Amniotic stem cell (primary cell): Measurements from ENCODE around the gene RAB40AL.
A peak's percentile ranks its signal among the peaks of the same experiment; 100 is the strongest.
"Not testable (repeated sequence)": the region's sequence is repeated elsewhere in the genome, so short reads cannot be mapped to it uniquely, and the experiment has no call there.

Source experiments
- DNase-seq: peaks from one replicate; lab custom pipeline; 2025; lab: John Stamatoyannopoulos, UW

RAB40AL gene, protein sequence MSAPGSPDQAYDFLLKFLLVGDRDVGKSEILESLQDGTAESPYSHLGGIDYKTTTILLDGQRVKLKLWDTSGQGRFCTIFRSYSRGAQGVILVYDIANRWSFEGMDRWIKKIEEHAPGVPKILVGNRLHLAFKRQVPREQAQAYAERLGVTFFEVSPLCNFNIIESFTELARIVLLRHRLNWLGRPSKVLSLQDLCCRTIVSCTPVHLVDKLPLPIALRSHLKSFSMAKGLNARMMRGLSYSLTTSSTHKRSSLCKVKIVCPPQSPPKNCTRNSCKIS

DNA sequence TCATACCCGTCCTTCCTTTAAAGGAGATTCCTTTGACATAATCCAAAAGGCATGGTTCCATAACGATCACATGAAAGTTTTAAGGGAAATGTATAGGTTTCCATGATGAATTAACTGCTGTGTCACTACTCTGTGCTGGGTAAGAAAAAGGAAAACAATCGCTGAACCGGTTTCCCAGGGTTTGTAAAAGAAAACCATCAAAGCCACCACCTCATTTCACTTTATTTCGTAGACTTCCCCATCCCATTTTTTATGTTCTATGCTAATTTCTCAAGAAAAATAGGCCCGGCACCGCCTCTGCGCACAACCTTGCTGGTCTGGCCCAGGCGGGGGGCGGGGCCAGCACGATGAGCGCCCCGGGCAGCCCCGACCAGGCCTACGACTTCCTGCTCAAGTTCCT, at the start of gene RAB40AL:
TSS of gene RAB40AL (plus strand) at position 301 of the 400 bp plus-strand sequence. CDS start at position 348, 47 bp downstream.
- DNase-seq = not testable (repeated sequence)

- no peak for DNase-seq
Measured at GRCh38 chrX:102887687-102888086, 49.4 kb upstream of the RAB40AL start.

GRCh38 chrX:102892103-102892502, 45.0 kb upstream of the RAB40AL start:
- no peak for DNase-seq

DNA sequence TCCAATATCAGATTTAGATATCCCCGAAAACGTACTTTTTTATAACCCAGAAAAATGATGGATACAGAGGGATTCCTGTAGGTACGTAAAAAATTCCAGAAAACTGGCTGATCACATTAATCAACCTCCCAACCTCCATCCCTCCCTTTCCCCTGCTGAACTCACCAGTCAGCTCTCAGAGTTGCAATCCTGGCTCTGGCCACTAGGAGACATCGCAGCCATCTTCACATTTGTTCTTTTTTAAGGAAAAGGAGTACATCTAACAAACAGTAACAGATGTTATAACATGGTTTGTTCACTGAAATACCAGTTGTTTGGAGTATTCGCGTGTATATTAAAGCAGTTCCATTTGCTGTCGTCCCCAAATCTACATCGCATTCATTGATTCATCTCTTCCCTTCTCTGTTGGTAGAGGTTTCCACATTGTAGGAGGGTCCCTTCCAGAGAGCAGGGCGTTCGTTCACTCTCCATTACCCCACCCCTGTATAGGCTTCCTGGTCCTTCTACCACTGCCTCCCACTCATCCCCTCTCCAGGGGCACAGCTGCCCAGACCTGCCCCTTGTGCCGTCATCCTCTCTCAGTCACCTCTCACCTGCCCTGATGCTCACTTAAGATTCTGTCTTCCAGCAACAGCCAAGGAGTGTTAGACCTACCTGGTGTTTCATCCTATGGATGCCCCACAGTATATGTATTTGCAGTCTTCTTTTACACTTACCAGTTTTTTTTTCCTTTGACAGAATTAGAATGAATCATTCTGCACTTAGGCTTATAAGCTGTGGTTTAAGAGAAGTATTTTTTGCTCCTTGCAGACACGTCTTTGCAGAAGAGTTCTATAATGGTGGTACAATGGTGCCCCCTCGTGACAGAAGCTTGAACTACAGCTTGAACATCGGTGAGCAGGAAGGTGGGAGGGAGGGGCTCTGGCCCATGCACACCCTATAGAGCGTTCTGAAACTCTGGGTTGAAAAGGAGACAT, 36.8 kb upstream of the RAB40AL start:
- peak; percentile 7 for DNase-seq

- no peak for DNase-seq
Measured at GRCh38 chrX:102902355-102902754, 34.7 kb upstream of the RAB40AL start.

DNA sequence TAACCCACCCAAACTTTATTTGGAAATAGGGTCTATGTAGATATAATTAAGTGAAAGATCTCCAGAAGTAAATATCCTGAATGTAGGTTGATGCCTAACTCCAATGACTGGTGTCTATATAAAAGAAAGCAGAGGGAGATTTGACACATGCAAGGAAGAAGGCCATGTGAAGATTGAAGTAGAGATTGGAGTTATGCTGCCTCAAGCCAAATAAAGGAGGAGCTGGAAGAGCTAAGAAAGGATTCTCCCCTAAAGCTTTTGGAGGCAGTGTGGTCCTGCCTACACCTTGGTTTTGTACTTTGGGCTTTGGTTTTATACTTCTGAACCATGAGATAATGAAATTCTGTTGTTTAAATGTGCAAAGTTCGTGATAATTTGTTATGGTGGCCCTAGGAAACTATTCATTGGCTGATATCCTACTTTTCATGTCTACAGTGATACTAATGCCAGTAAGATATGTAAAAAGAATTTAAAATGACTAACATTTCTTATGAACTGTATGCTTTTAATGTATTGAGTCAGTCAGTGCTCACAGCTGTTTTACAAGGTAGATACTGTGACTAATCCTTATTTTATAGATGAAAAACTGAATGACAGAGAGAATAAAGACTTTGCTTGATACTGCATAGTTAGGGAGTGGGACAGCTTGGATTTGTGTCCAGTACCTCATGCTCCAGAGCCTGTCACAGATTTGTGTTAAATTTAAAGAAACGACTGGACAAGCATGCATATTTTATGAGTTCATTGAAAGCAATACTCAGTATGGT, 5.9 kb upstream of the RAB40AL start:
- no peak for DNase-seq

GRCh38 chrX:102934624-102935023, 2.4 kb upstream of the RAB40AL start:
- DNase-seq = no peak

GRCh38 chrX:102950908-102951866, 14.1 kb downstream of the RAB40AL start:
- DNase-seq = no peak

GRCh38 chrX:102957751-102958150, 20.7 kb downstream of the RAB40AL start:
- DNase-seq = no peak

GRCh38 chrX:102958794-102959193, 21.7 kb downstream of the RAB40AL start:
- DNase-seq = no peak

- DNase-seq = peak; percentile 54
Measured at GRCh38 chrX:102959471-102959870, 22.4 kb downstream of the RAB40AL start.

DNA sequence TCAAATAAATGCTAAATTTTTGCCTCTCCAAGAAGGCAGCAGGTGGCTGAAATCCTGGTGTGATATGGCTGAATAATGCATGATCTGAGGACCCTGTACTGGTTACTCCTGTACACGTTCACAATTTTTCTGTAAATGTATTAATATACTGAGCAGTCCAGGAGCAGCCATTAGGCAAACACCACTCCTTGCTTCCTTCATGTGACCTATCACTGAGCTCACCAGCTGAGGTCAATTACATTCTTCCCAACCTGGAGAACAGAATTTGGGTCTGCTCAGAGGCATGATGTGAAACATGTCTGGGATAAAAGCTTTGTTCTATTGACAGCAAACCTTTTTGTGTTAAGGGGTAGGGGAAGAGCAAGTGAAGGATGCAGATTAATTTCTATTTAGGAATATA, 26.9 kb downstream of the RAB40AL start:
- DNase-seq = no peak

DNA sequence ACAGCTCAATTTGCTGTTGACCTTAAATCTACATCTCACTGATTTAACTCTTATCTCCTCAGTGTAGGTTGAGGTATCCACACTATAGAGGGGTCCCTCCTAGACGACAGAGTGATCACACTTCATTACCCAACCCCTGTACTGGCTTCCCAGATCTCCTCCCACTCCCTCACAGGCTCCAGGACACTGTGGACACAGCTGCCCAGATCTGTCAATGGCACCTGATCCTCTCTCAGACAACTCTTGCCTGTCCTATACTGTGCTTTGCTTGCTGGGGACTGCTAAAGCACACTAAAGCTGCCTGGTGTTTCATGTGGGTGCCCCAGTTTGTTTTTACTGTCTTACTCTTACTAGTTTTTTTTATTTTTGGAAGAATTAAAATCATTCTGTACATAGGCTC, 27.9 kb downstream of the RAB40AL start:
- no peak for DNase-seq

GRCh38 chrX:102966701-102967100, 29.6 kb downstream of the RAB40AL start:
- DNase-seq = peak; percentile 25

- DNase-seq = no peak
Measured at GRCh38 chrX:102968216-102968615, 31.1 kb downstream of the RAB40AL start.

- DNase-seq = not testable (repeated sequence)
Measured at GRCh38 chrX:102971536-102971935, 34.5 kb downstream of the RAB40AL start.

- DNase-seq = no peak
Measured at GRCh38 chrX:102975016-102975415, 37.9 kb downstream of the RAB40AL start.

- DNase-seq = no peak
Measured at GRCh38 chrX:102976286-102976685, 39.2 kb downstream of the RAB40AL start.

- peak; percentile 4 for DNase-seq
Measured at GRCh38 chrX:102976793-102977495, 39.9 kb downstream of the RAB40AL start.

- DNase-seq = no peak
Measured at GRCh38 chrX:102978594-102978993, 41.5 kb downstream of the RAB40AL start.
